ENCODE data around the gene BLOC1S6.

BLOC1S6 gene

DNA sequence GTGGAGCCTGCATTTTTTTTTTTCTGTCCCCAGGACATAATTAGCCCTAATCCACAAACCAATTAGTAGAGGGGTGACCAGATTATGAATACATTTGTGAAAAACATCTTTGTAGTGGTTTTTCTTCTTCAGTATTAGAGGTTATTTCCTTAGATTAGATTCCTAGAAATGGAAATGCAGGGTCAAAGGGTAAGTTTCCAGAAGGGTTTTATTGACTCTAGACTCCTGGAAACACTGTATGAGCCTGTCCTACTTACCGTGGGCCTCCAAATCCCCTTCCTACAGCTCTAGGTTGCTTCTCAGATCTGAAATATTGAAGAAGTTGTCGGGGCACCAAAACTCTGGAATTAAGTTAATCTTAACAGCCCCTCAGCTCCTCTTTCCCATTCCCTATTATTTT is 70.1 kb downstream of the BLOC1S6 start:
- TF ChIP-seq, protein P1, sequence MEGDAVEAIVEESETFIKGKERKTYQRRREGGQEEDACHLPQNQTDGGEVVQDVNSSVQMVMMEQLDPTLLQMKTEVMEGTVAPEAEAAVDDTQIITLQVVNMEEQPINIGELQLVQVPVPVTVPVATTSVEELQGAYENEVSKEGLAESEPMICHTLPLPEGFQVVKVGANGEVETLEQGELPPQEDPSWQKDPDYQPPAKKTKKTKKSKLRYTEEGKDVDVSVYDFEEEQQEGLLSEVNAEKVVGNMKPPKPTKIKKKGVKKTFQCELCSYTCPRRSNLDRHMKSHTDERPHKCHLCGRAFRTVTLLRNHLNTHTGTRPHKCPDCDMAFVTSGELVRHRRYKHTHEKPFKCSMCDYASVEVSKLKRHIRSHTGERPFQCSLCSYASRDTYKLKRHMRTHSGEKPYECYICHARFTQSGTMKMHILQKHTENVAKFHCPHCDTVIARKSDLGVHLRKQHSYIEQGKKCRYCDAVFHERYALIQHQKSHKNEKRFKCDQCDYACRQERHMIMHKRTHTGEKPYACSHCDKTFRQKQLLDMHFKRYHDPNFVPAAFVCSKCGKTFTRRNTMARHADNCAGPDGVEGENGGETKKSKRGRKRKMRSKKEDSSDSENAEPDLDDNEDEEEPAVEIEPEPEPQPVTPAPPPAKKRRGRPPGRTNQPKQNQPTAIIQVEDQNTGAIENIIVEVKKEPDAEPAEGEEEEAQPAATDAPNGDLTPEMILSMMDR (IDR thresholded peaks at IDR 0.05) = no peak
- Histone ChIP-seq H3K4me3 (no peak overlapping the region), H3K9me3 (no peaks in the 10 kb centered on the region), H3K27me3 (no peaks in the 10 kb centered on the region), H3K36me3 (peaks cover 3 to 6% (median 4%) of the 10 kb centered on the region in 3 donors), H3K27ac (no peak overlapping the region), H3K4me1 (peaks cover 0 to 58% (median 24%) of the 10 kb centered on the region in 4 donors)
- DNase-seq = no peak
- intact Hi-C loops (cut with DNase I; ENCODE audit: low total_unique reads) = no loop called here

DNA sequence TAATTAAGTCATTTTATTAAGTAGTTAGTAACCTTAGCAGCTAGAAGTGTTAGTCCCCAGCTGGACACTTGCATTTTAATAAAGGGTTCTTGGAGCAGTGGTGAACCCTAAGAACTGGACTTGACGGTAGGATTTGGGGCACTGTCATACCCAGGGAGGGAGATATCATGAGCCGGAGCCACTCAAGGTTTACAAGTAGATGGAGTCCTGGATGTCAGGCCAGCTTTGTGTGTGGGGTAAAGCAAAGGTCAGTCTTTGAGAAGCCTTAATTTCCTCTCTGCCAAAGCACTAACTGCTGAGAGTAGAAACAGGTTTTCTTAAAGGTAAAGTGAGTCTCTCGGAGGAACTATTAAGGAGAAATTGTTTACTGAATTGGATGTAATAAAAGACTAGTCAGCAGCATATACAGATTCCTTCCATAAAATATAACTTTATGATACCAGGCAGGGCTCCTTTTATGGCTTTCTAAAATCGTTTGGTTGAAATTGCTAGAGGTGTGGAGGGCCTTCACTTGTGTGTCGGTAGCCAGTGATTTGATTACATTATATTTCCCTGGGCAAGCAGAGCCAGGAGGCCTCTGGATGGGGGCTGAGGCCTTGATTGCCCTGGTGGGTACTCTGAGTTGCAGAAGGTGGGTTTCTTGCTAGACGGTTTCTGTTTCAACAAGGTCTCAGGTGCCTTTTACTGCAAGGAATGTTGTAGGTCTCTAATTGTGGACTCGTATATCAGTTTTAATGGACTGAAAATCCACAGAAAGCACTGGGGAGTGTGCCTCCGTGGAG is 70.8 kb downstream of the BLOC1S6 start:
- Histone ChIP-seq H3K4me3 (no peak overlapping the region), H3K27ac (no peak overlapping the region), H3K36me3 (peaks cover 9 to 13% (median 10%) of the 10 kb centered on the region in 3 donors), H3K4me1 (peaks cover 0 to 61% (median 24%) of the 10 kb centered on the region in 4 donors), H3K27me3 (no peaks in the 10 kb centered on the region), H3K9me3 (no peaks in the 10 kb centered on the region)
- DNase-seq = no peak
- TF ChIP-seq, protein P1 (IDR thresholded peaks at IDR 0.05) = no peak
- intact Hi-C loops (cut with DNase I; ENCODE audit: low total_unique reads) = no loop called here

Measured in tibial artery (tissue), 4 donors.